HCT116 (cell line): ENCODE measurements around the gene ITGBL1. TPM values are rescaled to one million over a fixed set of nuclear protein-coding genes. Genes with fewer than 3 reads are reported as not detected.

ENCODE experiments used
- ATAC-seq: fragments of 200-7000 bp; cut with Tn5 transposase; 2 replicates; pipeline ENCODE4 v1.9.1; 2020; ENCODE audit warnings: mild to moderate bottlenecking, moderate library complexity
- BruUV-seq: library from RNA; stranded (reverse); fragments of 400-500 nt; replicated peaks from 2 replicates; lab custom pipeline; 2021; lab: Mats Ljungman, UMichigan
- CTCF ChIA-PET: fragments of 300-600 bp; sonication (Branson Sonifier 250); formaldehyde crosslinking; loops from one replicate; lab custom pipeline; 2021; ENCODE audit warnings: antibody characterized with exemption; lab: Charles Lee
- POLR2A ChIA-PET: fragments of 300-600, 350-600 bp; sonication (Branson Sonifier 250); formaldehyde crosslinking; loops from one replicate; lab custom pipeline; 2021; ENCODE audit warnings: antibody characterized with exemption; lab: Charles Lee
- RAD21 ChIA-PET, 2 experiments: fragments of 300-600 bp; sonication (Branson Sonifier 250); formaldehyde crosslinking; loops; one replicate each; lab custom pipeline; 2023; ENCODE audit warnings: low total read pairs in 2 of 2; ENCODE audit not compliant: uncharacterized antibody in 2 of 2, unreplicated experiment in 2 of 2, low non-redundant PET in 1 of 2; lab: Charles Lee
- DNase-seq: peaks from one replicate; pipeline ENCODE4 v3.0.0-alpha.2; 2010; ENCODE audit warnings: low read depth, low spot score
- H2AFZ ChIP-seq: fragments of 200-600 bp; shearing (Covaris generic), sonication (generic); 2 replicates; pipeline ENCODE4 v1.6.1; 2017; ENCODE audit warnings: low read depth, mixed run types, mixed read lengths, antibody characterized with exemption, low read length; ENCODE audit not compliant: poor library complexity, severe bottlenecking
- H3K27ac ChIP-seq: 2 replicates; pipeline ENCODE4 v1.5.1; 2012; ENCODE audit warnings: low read depth, low read length
- H3K27me3 ChIP-seq: fragments of 200-600 bp; sonication (generic); 2 replicates; pipeline ENCODE4 v1.6.1; 2016; ENCODE audit warnings: mixed run types, low read length, mixed read lengths; ENCODE audit not compliant: insufficient read depth
- H3K36me3 ChIP-seq, 2 experiments: fragments of 200-500 bp in 1 of 2; fragments of 200-600 bp in 1 of 2; sonication (Bioruptor generic) in 1 of 2; sonication (generic) in 1 of 2; 2 replicates each; pipeline versions ENCODE4 v1.5.1 to v1.6.1; 2014 to 2016; ENCODE audit warnings: low read length in 2 of 2, inconsistent platforms in 1 of 2, mixed read lengths in 1 of 2, mixed run types in 1 of 2; ENCODE audit not compliant: insufficient read depth in 2 of 2, control insufficient read depth in 1 of 2
- H3K4me1 ChIP-seq, 2 experiments: fragments of 200-600 bp in 1 of 2; sonication (generic) in 1 of 2; 2 replicates each; pipeline versions ENCODE4 v1.5.1 to v1.6.1; 2012 to 2017; ENCODE audit warnings: low read length in 2 of 2, inconsistent platforms in 1 of 2, mild to moderate bottlenecking in 1 of 2, mixed read lengths in 1 of 2, mixed run types in 1 of 2, moderate library complexity in 1 of 2; ENCODE audit not compliant: insufficient read depth in 2 of 2, control insufficient read depth in 1 of 2
- H3K4me2 ChIP-seq: fragments of 200-600 bp; sonication (generic); 2 replicates; pipeline ENCODE4 v1.6.1; 2017; ENCODE audit warnings: mixed run types, low read length, mixed read lengths
- H3K4me3 ChIP-seq, 2 experiments: fragments of 200-600 bp in 1 of 2; sonication (generic) in 1 of 2; replicated peaks in 1 of 2; 2 replicates each; pipeline ENCODE4 v1.5.1; 2011 to 2016; ENCODE audit warnings: low read length in 2 of 2, control low read depth in 1 of 2, low read depth in 1 of 2, mild to moderate bottlenecking in 1 of 2, mixed read lengths in 1 of 2, mixed run types in 1 of 2
- H3K79me2 ChIP-seq: fragments of 200-600 bp; sonication (generic); 2 replicates; pipeline ENCODE4 v1.6.1; 2017; ENCODE audit warnings: mild to moderate bottlenecking, mixed run types, low read length, moderate library complexity, mixed read lengths; ENCODE audit not compliant: insufficient read depth
- H3K9ac ChIP-seq: fragments of 200-600 bp; sonication (generic); 2 replicates; pipeline ENCODE4 v1.6.1; 2016; ENCODE audit warnings: low read length, mixed read lengths
- H3K9me2 ChIP-seq: fragments of 200-600 bp; sonication (generic), shearing (Covaris generic); 2 replicates; pipeline ENCODE4 v1.6.1; 2017; ENCODE audit warnings: mixed run types, mild to moderate bottlenecking, moderate library complexity; ENCODE audit not compliant: insufficient read depth
- H3K9me3 ChIP-seq, 2 experiments: fragments of 200-500 bp in 1 of 2; fragments of 200-600 bp in 1 of 2; sonication (Bioruptor generic) in 1 of 2; sonication (generic) in 1 of 2; 2 replicates each; pipeline ENCODE4 v1.6.1; 2014 to 2017; ENCODE audit warnings: low read length in 2 of 2, mixed read lengths in 2 of 2, inconsistent platforms in 1 of 2, low read depth in 1 of 2, mild to moderate bottlenecking in 1 of 2, mixed run types in 1 of 2, moderate library complexity in 1 of 2; ENCODE audit not compliant: control insufficient read depth in 1 of 2, insufficient read depth in 1 of 2
- H4K20me1 ChIP-seq: fragments of 200-600 bp; sonication (generic), shearing (Covaris generic); 2 replicates; pipeline ENCODE4 v1.6.1; 2017; ENCODE audit warnings: mixed run types, mild to moderate bottlenecking, moderate library complexity; ENCODE audit not compliant: insufficient read depth
- ATF3 ChIP-seq: IDR thresholded peaks from 2 replicates; pipeline ENCODE4 v1.6.1; 2012
- CBX3 ChIP-seq: IDR thresholded peaks from 2 replicates; pipeline ENCODE4 v1.6.1; 2012; ENCODE audit warnings: low read depth
- CEBPB ChIP-seq: IDR thresholded peaks from 2 replicates; pipeline ENCODE4 v1.6.1; 2012; ENCODE audit warnings: low read depth
- CTCF ChIP-seq, 3 experiments: fragments of 200-600 bp in 1 of 3; sonication (generic) in 1 of 3; IDR thresholded peaks in 2 of 3; conservative IDR thresholded peaks in 1 of 3; 2 replicates each; pipeline ENCODE4 v1.5.1; 2012 to 2017; ENCODE audit warnings: low read depth in 2 of 3, low read length in 2 of 3, antibody characterized with exemption in 1 of 3, borderline replicate concordance in 1 of 3, control low read depth in 1 of 3, mild to moderate bottlenecking in 1 of 3, mixed read lengths in 1 of 3, mixed run types in 1 of 3, moderate library complexity in 1 of 3; ENCODE audit not compliant: insufficient read depth in 1 of 3
- EGR1 ChIP-seq: IDR thresholded peaks from 2 replicates; pipeline ENCODE4 v1.6.1; 2012; ENCODE audit warnings: low read depth
- ELF1 ChIP-seq: IDR thresholded peaks from 2 replicates; pipeline ENCODE4 v1.6.1; 2012; ENCODE audit warnings: low read depth, borderline replicate concordance
- FOSL1 ChIP-seq: IDR thresholded peaks from 2 replicates; pipeline ENCODE4 v1.6.1; 2012; ENCODE audit warnings: low read depth
- JUND ChIP-seq: IDR thresholded peaks from 2 replicates; pipeline ENCODE4 v1.6.1; 2012
- POLR2A ChIP-seq: IDR thresholded peaks from 2 replicates; pipeline ENCODE4 v1.7.0; 2011; ENCODE audit warnings: borderline replicate concordance; ENCODE audit not compliant: insufficient read depth, insufficient read length; ENCODE audit errors: extremely low read depth
- POLR2AphosphoS5 ChIP-seq: IDR thresholded peaks from 2 replicates; pipeline ENCODE4 v1.6.1; 2011; ENCODE audit warnings: mild to moderate bottlenecking, low read depth, low read length, moderate library complexity
- RAD21 ChIP-seq: IDR thresholded peaks from 2 replicates; pipeline ENCODE4 v1.6.1; 2012; ENCODE audit warnings: low read depth, mild to moderate bottlenecking
- SP1 ChIP-seq: IDR thresholded peaks from 2 replicates; pipeline ENCODE4 v1.6.1; 2012; ENCODE audit warnings: low read depth
- SRF ChIP-seq: IDR thresholded peaks from 2 replicates; pipeline ENCODE4 v1.6.1; 2012; ENCODE audit warnings: low read depth
- TCF7L2 ChIP-seq: IDR thresholded peaks from 2 replicates; pipeline ENCODE4 v1.7.0; 2011; ENCODE audit warnings: borderline replicate concordance, inconsistent platforms; ENCODE audit not compliant: insufficient read depth, insufficient read length; ENCODE audit errors: extremely low read depth
- ZFX ChIP-seq: fragments of 450-650 bp; IDR thresholded peaks from 2 replicates; pipeline ENCODE4 v1.6.1; 2017
- ZNF274 ChIP-seq: fragments of 200-500 bp; sonication (Bioruptor generic); IDR thresholded peaks from 2 replicates; pipeline ENCODE4 v1.6.1; 2014; ENCODE audit warnings: mild to moderate bottlenecking, low read depth, low read length, inconsistent platforms
- intact Hi-C: fragments of 100-400 bp; cut with micrococcal nuclease; formaldehyde crosslinking; loops from 2 replicates; pipeline ENCODE4 v1.10.0; 2022
- total RNA-seq: library from RNA; stranded (reverse); gene quantifications from one replicate; pipeline ENCODE4 v1.2.1, GENCODE V29; 2021; ENCODE audit not compliant: unreplicated experiment

Gene ITGBL1
- total RNA-seq, 1 experiment from 2014 or later, result 0.66 TPM

DNA sequence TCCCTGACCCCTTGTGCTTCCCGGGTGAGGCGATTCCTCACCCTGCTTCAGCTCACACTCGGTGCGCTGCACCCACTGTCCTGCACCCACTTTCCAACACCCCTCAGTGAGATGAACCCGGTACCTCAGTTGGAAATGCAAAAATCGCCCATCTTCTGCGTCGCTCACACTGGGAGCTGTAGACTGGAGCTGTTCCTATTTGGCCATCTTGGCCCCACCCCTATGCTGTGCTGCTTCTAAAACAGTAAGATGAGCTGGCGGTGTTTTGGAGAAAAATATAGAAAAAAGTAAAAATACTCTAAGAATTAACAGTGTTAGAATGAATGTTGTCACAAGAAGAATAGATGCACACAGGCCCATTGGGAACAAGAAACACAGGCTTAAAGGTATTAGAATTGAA is 92.5 kb downstream of the ITGBL1 start:
- DNase-seq (no peak), ATAC-seq (no peak)
- Histone ChIP-seq H3K9ac (no peak overlapping the region), H3K36me3 (no peaks in the 10 kb centered on the region), H3K9me3 (no peaks in the 10 kb centered on the region), H3K27ac (no peak overlapping the region), H3K4me2 (no peak overlapping the region), H3K27me3 (no peaks in the 10 kb centered on the region), H3K4me1 (no peaks in the 10 kb centered on the region), H3K79me2 (no peaks in the 10 kb centered on the region), H3K9me2 (no peaks in the 10 kb centered on the region), H4K20me1 (no peaks in the 10 kb centered on the region), H3K4me3 (no peak overlapping the region), H2AFZ (no peak overlapping the region)
- RAD21 ChIA-PET, result no interaction called here
- no TSS peak for BruUV-seq
- TF ChIP-seq ZNF274, result no peak
- TF ChIP-seq JUND, result no peak
- no peak for TF ChIP-seq POLR2AphosphoS5
- no peak for TF ChIP-seq TCF7L2
- TF ChIP-seq RAD21, result no peak
- TF ChIP-seq ATF3, result no peak
- no peak for TF ChIP-seq POLR2A
- TF ChIP-seq SRF, result no peak
- TF ChIP-seq CTCF (IDR thresholded peaks at IDR 0.05 in 2 of 3, conservative IDR thresholded peaks at IDR 0.05 in 1 of 3; ENCODE audit: borderline replicate concordance in 1 of 3, insufficient read depth in 1 of 3, low read depth in 2 of 3, low read length in 2 of 3), result no peak
- no peak for TF ChIP-seq CBX3
- TF ChIP-seq CEBPB, result no peak
- TF ChIP-seq EGR1, result no peak
- no peak for TF ChIP-seq FOSL1
- TF ChIP-seq ZFX, result no peak
- no peak for TF ChIP-seq ELF1
- no peak for TF ChIP-seq SP1
- CTCF ChIA-PET, result no interaction called here
- POLR2A ChIA-PET, result no interaction called here
- intact Hi-C loops, result no loop called here
